Tibial artery (tissue), 4 donors: Measurements from ENCODE around the gene APOA1.

Source experiments
- DNase-seq, 2 donors: peaks; one replicate each; pipeline ENCODE4 v3.0.0-alpha.2; 2019
- H3K27ac ChIP-seq, 2 donors: fragments of 200-600 bp; sonication (generic) in 1 of 2; 1 replicate in 1 of 2; 2 replicates in 1 of 2; pipeline ENCODE4 v1.5.1; 2018 to 2019; ENCODE audit warnings: mild to moderate bottlenecking in 1 of 2
- H3K27me3 ChIP-seq, 2 donors: fragments of 200-600 bp; sonication (generic) in 1 of 2; one replicate each; pipeline versions ENCODE4 v1.5.1 to v1.6.0; 2016 to 2019
- H3K36me3 ChIP-seq, 3 donors: fragments of 200-600 bp; sonication (generic) in 2 of 3; one replicate each; pipeline ENCODE4 v1.5.1; 2016 to 2019; ENCODE audit warnings: mild to moderate bottlenecking in 2 of 3
- H3K4me1 ChIP-seq, 4 donors: fragments of 200-600 bp; sonication (generic) in 2 of 4; 1 replicate in 3 of 4; 2 replicates in 1 of 4; pipeline ENCODE4 v1.5.1; 2016 to 2019
- H3K4me3 ChIP-seq, 2 donors: fragments of 200-600 bp; sonication (generic) in 1 of 2; 1 replicate in 1 of 2; 2 replicates in 1 of 2; pipeline ENCODE4 v1.5.1; 2018 to 2019; ENCODE audit warnings: mild to moderate bottlenecking in 2 of 2
- H3K9me3 ChIP-seq, 3 donors: fragments of 200-600 bp; sonication (generic) in 1 of 3; one replicate each; pipeline ENCODE4 v1.5.1; 2016 to 2019
- CTCF ChIP-seq, 2 experiments: fragments of 200-600 bp in 1 of 2; fragments of 450-650 bp in 1 of 2; IDR thresholded peaks; one replicate each; pipeline ENCODE4 v1.5.1; 2017 to 2019; ENCODE audit warnings: antibody characterized with exemption in 2 of 2, mild to moderate bottlenecking in 1 of 2, moderate library complexity in 1 of 2
- intact Hi-C: fragments of 100-400 bp; cut with DNase I; formaldehyde crosslinking; loops from one replicate; pipeline ENCODE4 v1.15.0; 2023; ENCODE audit warnings: low total_unique reads

Gene APOA1

GRCh38 chr11:116876656-116877055 is 39.2 kb upstream of the APOA1 start:
- H3K36me3 ChIP-seq: peaks cover 30 to 46% (median 43%) of the 10 kb centered on the region in 3 donors
- intact Hi-C loops: loop anchor here (10.0 kb wide), 1 partner anchor 358 kb away; the partner anchor contains the start of genes PCSK7 and RNF214

GRCh38 chr11:116875194-116875593 is 37.8 kb upstream of the APOA1 start:
- no peaks in the 10 kb centered on the region for H3K27me3 ChIP-seq
- no peaks in the 10 kb centered on the region for H3K9me3 ChIP-seq
- intact Hi-C loops: loop anchor here (10.0 kb wide), 1 partner anchor 360 kb away; the partner anchor contains the start of genes PCSK7 and RNF214
- no peak for TF ChIP-seq CTCF (IDR thresholded peaks at IDR 0.05)
- peaks cover 39 to 61% (median 54%) of the 10 kb centered on the region in 3 donors for H3K36me3 ChIP-seq
- no peak for DNase-seq
- peaks cover 0 to 2% (median 0%) of the 10 kb centered on the region in 4 donors for H3K4me1 ChIP-seq
- H3K27ac ChIP-seq: no peak overlapping the region
- no peak overlapping the region for H3K4me3 ChIP-seq

More at GRCh38 chr11:116876656-116877055, 39.2 kb upstream of the APOA1 start:
- Histone ChIP-seq H3K4me1 (peaks cover 0 to 3% (median 0%) of the 10 kb centered on the region in 4 donors), H3K27ac (no peak overlapping the region), H3K9me3 (no peaks in the 10 kb centered on the region), H3K27me3 (no peaks in the 10 kb centered on the region), H3K4me3 (no peak overlapping the region)
- DNase-seq: no peak
- no peak for TF ChIP-seq CTCF (IDR thresholded peaks at IDR 0.05)

- no peak overlapping the region for H3K27ac ChIP-seq
- DNase-seq: no peak
- no peak overlapping the region for H3K4me3 ChIP-seq
- no peaks in the 10 kb centered on the region for H3K27me3 ChIP-seq
- no peaks in the 10 kb centered on the region for H3K9me3 ChIP-seq
- intact Hi-C loops: loop anchor here (10.0 kb wide), 1 partner anchor 361 kb away; the partner anchor contains the start of genes PCSK7 and RNF214
- H3K4me1 ChIP-seq: no peaks in the 10 kb centered on the region
- H3K36me3 ChIP-seq: peaks cover 46 to 71% (median 63%) of the 10 kb centered on the region in 3 donors
- TF ChIP-seq CTCF (IDR thresholded peaks at IDR 0.05): no peak
Measured at GRCh38 chr11:116874251-116874650, 36.8 kb upstream of the APOA1 start.

GRCh38 chr11:116873381-116873780 is 36.0 kb upstream of the APOA1 start:
- TF ChIP-seq CTCF (IDR thresholded peaks at IDR 0.05): no peak
- H3K4me1 ChIP-seq: no peaks in the 10 kb centered on the region
- no peaks in the 10 kb centered on the region for H3K27me3 ChIP-seq
- no peak overlapping the region for H3K4me3 ChIP-seq
- peaks cover 51 to 79% (median 67%) of the 10 kb centered on the region in 3 donors for H3K36me3 ChIP-seq
- H3K9me3 ChIP-seq: no peaks in the 10 kb centered on the region
- no peak overlapping the region for H3K27ac ChIP-seq
- intact Hi-C loops: loop anchor here (10.0 kb wide), 1 partner anchor 361 kb away; the partner anchor contains the start of genes PCSK7 and RNF214
- no peak for DNase-seq

GRCh38 chr11:116871248-116871647 is 33.8 kb upstream of the APOA1 start:
- Histone ChIP-seq H3K4me1 (no peaks in the 10 kb centered on the region), H3K27ac (no peak overlapping the region), H3K27me3 (no peaks in the 10 kb centered on the region), H3K4me3 (no peak overlapping the region), H3K9me3 (no peaks in the 10 kb centered on the region), H3K36me3 (peaks cover 73 to 96% (median 89%) of the 10 kb centered on the region in 3 donors)
- no peak for TF ChIP-seq CTCF (IDR thresholded peaks at IDR 0.05)
- no peak for DNase-seq
- intact Hi-C loops: loop anchor here (10.0 kb wide), 1 partner anchor 364 kb away; the partner anchor contains the start of genes PCSK7 and RNF214
